Neural progenitor cell (in vitro differentiated cells): ENCODE measurements around the gene CUL2.

ENCODE experiments used
- EZH2 ChIP-seq: fragments of 200-600 bp; sonication (generic); IDR thresholded peaks from 2 replicates; pipeline ENCODE4 v1.6.1; 2017; ENCODE audit warnings: antibody characterized with exemption, mild to moderate bottlenecking, moderate library complexity
- EZH2phosphoT487 ChIP-seq: fragments of 200-600 bp; sonication (generic); IDR thresholded peaks from 2 replicates; pipeline ENCODE4 v1.6.1; 2017; ENCODE audit warnings: antibody characterized with exemption
- TF ChIP-seq, protein P1 (sequence below): fragments of 200-600 bp; sonication (generic); IDR thresholded peaks from 2 replicates; pipeline ENCODE4 v1.5.1; 2017; ENCODE audit warnings: antibody characterized with exemption, mild to moderate bottlenecking

- TF ChIP-seq, protein P1, sequence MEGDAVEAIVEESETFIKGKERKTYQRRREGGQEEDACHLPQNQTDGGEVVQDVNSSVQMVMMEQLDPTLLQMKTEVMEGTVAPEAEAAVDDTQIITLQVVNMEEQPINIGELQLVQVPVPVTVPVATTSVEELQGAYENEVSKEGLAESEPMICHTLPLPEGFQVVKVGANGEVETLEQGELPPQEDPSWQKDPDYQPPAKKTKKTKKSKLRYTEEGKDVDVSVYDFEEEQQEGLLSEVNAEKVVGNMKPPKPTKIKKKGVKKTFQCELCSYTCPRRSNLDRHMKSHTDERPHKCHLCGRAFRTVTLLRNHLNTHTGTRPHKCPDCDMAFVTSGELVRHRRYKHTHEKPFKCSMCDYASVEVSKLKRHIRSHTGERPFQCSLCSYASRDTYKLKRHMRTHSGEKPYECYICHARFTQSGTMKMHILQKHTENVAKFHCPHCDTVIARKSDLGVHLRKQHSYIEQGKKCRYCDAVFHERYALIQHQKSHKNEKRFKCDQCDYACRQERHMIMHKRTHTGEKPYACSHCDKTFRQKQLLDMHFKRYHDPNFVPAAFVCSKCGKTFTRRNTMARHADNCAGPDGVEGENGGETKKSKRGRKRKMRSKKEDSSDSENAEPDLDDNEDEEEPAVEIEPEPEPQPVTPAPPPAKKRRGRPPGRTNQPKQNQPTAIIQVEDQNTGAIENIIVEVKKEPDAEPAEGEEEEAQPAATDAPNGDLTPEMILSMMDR: no peak
- no peak for TF ChIP-seq EZH2
- no peak for TF ChIP-seq EZH2phosphoT487
Measured at GRCh38 chr10:35089611-35090161, 455 bp downstream of the CUL2 start.
